Epithelial cell of proximal tubule (primary cell): ENCODE results near the gene ASIC3. TPM values are rescaled to one million over a fixed set of nuclear protein-coding genes. Genes with fewer than 3 reads are reported as not detected.
A peak's percentile ranks its signal among the peaks of the same experiment; 100 is the strongest.

Source experiments
- DNase-seq: peaks from one replicate; pipeline ENCODE4 v3.0.0-alpha.2; 2011; ENCODE audit warnings: low read depth
- H3K4me3 ChIP-seq: 2 replicates; pipeline ENCODE4 v1.5.1; 2011; ENCODE audit warnings: low read depth, mild to moderate bottlenecking, low read length
- total RNA-seq: library from RNA; depleted of rRNA; stranded (reverse); fragments of >200 nt; gene quantifications from 2 replicates; pipeline ENCODE4 v1.2.3, GENCODE V29; 2015
- TF ChIP-seq, protein P1 (sequence below): conservative IDR thresholded peaks from 2 replicates; pipeline ENCODE4 v1.5.1; 2012; ENCODE audit warnings: low read depth, mild to moderate bottlenecking, low read length

Gene ASIC3
- total RNA-seq, 1 donor from 2014 or later: 2.5 TPM

DNA sequence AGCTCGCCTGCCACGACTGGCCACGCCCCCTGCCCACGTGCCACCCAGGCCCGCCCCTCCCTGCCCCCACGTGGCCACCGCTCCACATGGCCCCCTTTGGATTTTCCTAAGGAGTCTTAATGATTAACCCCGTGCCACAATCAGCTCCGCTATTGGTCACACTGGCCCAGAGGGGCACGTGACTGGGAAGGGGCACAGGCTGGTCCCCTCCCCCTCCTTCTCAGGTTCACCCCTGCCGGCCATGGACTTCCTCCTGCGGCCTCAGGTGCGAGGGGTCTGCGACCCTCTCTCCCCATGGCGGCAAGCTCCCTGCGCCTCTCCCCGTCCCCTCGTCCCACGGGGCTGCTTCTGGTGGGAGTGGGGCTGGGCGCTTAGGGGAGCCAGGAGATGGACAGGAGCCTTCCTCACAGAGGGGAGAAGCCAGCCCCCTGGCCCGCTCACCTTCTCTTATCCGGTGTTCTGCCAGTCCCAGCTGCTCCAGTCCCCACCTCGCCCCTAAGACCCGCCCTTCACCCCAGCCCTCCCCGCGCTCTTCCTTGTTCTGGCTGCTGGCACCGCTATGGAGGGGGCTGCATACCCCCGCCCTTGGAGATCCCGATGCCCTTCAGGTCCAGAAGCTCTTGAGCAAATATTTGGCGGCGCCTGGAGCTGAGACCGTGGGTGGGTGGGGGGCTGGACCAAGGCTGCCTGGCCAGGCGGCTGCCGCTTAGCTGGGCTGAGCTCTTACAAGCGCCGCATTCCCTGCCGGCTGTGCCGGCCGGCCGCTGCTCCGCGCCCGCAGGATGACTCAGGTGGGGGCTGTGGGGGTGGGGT is 14.3 kb downstream of the ASIC3 start:
- peak overlapping the region; percentile 72 for H3K4me3 ChIP-seq
- TF ChIP-seq, protein P1, sequence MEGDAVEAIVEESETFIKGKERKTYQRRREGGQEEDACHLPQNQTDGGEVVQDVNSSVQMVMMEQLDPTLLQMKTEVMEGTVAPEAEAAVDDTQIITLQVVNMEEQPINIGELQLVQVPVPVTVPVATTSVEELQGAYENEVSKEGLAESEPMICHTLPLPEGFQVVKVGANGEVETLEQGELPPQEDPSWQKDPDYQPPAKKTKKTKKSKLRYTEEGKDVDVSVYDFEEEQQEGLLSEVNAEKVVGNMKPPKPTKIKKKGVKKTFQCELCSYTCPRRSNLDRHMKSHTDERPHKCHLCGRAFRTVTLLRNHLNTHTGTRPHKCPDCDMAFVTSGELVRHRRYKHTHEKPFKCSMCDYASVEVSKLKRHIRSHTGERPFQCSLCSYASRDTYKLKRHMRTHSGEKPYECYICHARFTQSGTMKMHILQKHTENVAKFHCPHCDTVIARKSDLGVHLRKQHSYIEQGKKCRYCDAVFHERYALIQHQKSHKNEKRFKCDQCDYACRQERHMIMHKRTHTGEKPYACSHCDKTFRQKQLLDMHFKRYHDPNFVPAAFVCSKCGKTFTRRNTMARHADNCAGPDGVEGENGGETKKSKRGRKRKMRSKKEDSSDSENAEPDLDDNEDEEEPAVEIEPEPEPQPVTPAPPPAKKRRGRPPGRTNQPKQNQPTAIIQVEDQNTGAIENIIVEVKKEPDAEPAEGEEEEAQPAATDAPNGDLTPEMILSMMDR: no peak
- peak; percentile 64 for DNase-seq

DNA sequence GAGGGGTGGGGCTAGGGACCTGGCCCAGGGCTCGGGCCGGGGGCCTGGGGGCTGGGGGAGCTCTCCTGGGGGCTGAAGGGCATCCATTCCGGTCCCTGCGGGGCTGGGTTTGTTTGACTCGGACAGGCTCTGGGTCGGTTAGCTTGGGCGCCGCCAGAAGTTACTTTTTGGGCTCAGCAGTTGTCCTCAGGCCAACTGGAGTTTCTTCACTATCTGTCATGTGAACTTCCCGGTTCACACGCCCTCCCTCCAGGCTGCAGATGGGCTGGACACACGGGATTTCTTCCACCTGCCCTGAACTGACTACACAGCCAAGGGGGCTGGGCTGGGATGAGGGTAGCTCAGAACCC is 14.9 kb downstream of the ASIC3 start:
- H3K4me3 ChIP-seq: peak overlapping the region; percentile 72
- no peak for DNase-seq
- TF ChIP-seq, protein P1: no peak

DNA sequence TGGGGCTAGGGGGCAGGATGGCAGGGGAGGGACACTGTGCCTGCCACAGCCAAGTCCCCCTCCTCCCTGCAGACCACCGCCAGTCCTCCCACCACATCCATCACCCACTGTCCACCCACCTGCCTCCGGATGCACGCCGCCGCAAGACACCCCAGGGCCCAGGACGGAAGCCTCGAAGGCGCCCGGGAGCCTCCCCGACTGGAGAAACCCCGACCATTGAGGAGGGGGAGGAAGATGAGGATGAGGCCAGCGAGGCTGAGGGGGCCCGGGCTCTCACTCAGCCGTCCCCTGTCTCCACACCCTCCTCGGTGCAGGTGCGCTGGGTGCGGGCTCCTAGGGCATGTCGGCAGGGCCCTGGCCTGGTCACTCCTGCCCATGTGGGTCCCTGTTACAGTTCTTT is 16.1 kb downstream of the ASIC3 start:
- no peak for DNase-seq
- TF ChIP-seq, protein P1: no peak
- H3K4me3 ChIP-seq: no peak overlapping the region

DNA sequence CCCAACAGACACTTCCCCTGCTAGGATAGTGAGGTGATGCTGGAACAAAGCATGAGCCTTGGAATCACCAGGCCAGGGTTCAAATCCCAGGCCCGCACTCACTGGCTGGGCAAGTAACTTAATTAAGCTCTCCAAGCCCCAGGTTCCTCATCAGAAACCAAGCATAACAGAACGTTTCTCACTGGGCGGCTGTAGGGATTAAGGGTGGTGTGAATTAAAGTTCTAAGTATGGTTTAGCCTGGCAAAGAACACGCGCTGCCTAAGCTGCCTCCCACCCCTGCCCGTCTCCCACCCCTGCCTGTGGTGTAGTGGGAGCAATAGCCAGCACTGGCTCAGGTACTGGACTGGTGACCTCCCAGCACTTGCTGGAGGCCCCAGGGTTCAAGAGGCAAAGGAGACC is 16.7 kb downstream of the ASIC3 start:
- TF ChIP-seq, protein P1: no peak
- H3K4me3 ChIP-seq: no peak overlapping the region
- DNase-seq: no peak

DNA sequence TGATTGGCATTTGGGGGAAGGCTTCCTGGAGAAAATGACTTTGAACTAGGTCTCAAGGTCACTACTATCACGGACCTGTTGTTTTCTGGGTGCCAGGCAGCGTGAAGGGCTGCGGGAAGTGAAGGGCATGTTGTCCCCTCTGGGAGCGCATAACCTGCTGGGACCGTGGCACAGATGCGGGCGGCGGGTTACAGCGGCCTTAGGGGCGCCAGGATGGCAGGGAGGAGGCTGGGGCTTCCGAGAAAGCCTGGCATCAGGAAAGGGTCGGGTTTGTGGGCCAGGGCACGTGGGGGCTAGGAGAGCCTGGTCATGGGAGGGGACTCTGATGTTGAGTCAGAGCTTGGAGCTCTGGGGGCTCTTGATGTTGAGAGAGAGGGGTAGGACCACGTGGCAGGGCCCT is 17.2 kb downstream of the ASIC3 start:
- no peak for DNase-seq
- TF ChIP-seq, protein P1: no peak
- H3K4me3 ChIP-seq: no peak overlapping the region

DNA sequence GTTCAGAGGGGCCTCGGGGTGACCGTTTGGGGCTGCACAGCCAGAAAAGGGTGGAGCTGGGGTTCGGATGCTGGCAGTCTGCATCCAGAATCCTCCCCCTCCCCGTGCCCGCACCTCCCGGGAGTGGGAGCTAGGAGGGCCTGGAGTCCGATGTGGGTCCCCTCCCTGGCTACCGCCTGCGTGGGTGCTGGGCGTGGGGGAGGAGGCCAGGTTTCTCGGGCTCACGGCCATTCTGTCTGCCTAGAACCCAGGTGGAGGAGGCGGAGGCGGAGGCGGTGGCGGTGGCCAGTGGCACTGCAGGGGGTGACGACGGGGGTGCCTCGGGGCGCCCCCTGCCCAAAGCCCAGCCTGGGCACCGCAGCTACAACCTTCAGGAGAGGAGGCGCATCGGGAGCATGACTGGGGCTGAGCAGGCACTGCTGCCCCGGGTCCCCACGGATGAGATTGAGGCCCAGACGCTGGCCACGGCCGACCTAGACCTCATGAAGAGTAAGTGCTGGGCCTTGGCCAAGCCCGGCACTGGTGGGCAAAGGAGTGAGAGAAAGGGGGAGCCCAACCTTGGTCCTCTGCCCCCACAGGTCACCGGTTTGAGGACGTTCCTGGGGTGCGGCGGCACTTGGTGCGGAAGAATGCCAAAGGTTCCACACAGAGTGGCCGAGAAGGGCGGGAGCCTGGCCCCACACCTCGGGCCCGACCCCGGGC is 18.1 kb downstream of the ASIC3 start:
- TF ChIP-seq, protein P1: no peak
- DNase-seq: no peak
- H3K4me3 ChIP-seq: no peak overlapping the region
